ENCODE data around the gene ITGA11.

Gene ITGA11

GRCh38 chr15:68360721-68361120, 71.2 kb downstream of the ITGA11 start:
- no peak for TF ChIP-seq POLR2AphosphoS5 (IDR thresholded peaks at IDR 0.05; ENCODE audit: low read depth)
- TF ChIP-seq GABPA (IDR thresholded peaks at IDR 0.05; ENCODE audit: low read depth): no peak
- TF ChIP-seq REST (IDR thresholded peaks at IDR 0.05; ENCODE audit: insufficient replicate concordance, low read depth): no peak
- no peak for TF ChIP-seq SPI1 (IDR thresholded peaks at IDR 0.05; ENCODE audit: borderline replicate concordance, low read depth)
- no peak for TF ChIP-seq CTCF (IDR thresholded peaks at IDR 0.05; ENCODE audit: insufficient read depth, low read length)
- Histone ChIP-seq H3K27ac (replicated peaks) (no peak overlapping the region), H3K27me3 (ENCODE audit: insufficient read depth, poor library complexity, severe bottlenecking) (no peaks in the 10 kb centered on the region), H3K4me3 (replicated peaks; ENCODE audit: insufficient read depth, low read length) (no peak overlapping the region)
- DNase-seq (ENCODE audit: low read depth in 1 of 2, low spot score in 1 of 2): no peak

GRCh38 chr15:68356778-68357177, 75.2 kb downstream of the ITGA11 start:
- no peak for DNase-seq (ENCODE audit: low read depth in 1 of 2, low spot score in 1 of 2)
- no peak overlapping the region for H3K27ac ChIP-seq (replicated peaks)
- H3K27me3 ChIP-seq (ENCODE audit: insufficient read depth, poor library complexity, severe bottlenecking): no peaks in the 10 kb centered on the region
- no peak overlapping the region for H3K4me3 ChIP-seq (replicated peaks; ENCODE audit: insufficient read depth, low read length)
- TF ChIP-seq SPI1 (IDR thresholded peaks at IDR 0.05; ENCODE audit: borderline replicate concordance, low read depth): no peak
- TF ChIP-seq GABPA (IDR thresholded peaks at IDR 0.05; ENCODE audit: low read depth): no peak
- TF ChIP-seq REST (IDR thresholded peaks at IDR 0.05; ENCODE audit: insufficient replicate concordance, low read depth): no peak
- TF ChIP-seq CTCF (IDR thresholded peaks at IDR 0.05; ENCODE audit: insufficient read depth, low read length): no peak
- no peak for TF ChIP-seq POLR2AphosphoS5 (IDR thresholded peaks at IDR 0.05; ENCODE audit: low read depth)

- no peak for TF ChIP-seq SPI1 (IDR thresholded peaks at IDR 0.05; ENCODE audit: borderline replicate concordance, low read depth)
- no peak for TF ChIP-seq GABPA (IDR thresholded peaks at IDR 0.05; ENCODE audit: low read depth)
- TF ChIP-seq CTCF (IDR thresholded peaks at IDR 0.05; ENCODE audit: insufficient read depth, low read length): no peak
- TF ChIP-seq POLR2AphosphoS5 (IDR thresholded peaks at IDR 0.05; ENCODE audit: low read depth): no peak
- TF ChIP-seq REST (IDR thresholded peaks at IDR 0.05; ENCODE audit: insufficient replicate concordance, low read depth): no peak
- no peak for DNase-seq (ENCODE audit: low read depth in 1 of 2, low spot score in 1 of 2)
- no peak overlapping the region for H3K27ac ChIP-seq (replicated peaks)
Measured at GRCh38 chr15:68354923-68355322, 77.0 kb downstream of the ITGA11 start.

More at GRCh38 chr15:68354923-68355322, 77.0 kb downstream of the ITGA11 start:
- no peaks in the 10 kb centered on the region for H3K27me3 ChIP-seq (ENCODE audit: insufficient read depth, poor library complexity, severe bottlenecking)
- no peak overlapping the region for H3K4me3 ChIP-seq (replicated peaks; ENCODE audit: insufficient read depth, low read length)

All from HL-60 (cell line).